ENCODE results near the gene C12orf54. TPM values are rescaled to one million over a fixed set of nuclear protein-coding genes. Genes with fewer than 3 reads are reported as not detected.
"Not testable (repeated sequence)": the region's sequence is repeated elsewhere in the genome, so short reads cannot be mapped to it uniquely, and the experiment has no call there.

The C12orf54 gene
- total RNA-seq, 1 donor from 2014 or later: 0.53 TPM

GRCh38 chr12:48514728-48515127 is 32.4 kb downstream of the C12orf54 start:
- Histone ChIP-seq H3K4me1 (no peaks in the 10 kb centered on the region), H3K36me3 (no peaks in the 10 kb centered on the region), H3K27ac (no peak overlapping the region), H3K9me3 (no peaks in the 10 kb centered on the region), H3K27me3 (ENCODE audit: low read depth) (no peaks in the 10 kb centered on the region), H3K4me3 (no peak overlapping the region)
- intact Hi-C loops (cut with DNase I): no loop called here
- DNase-seq (no peak), ATAC-seq (no peak)
- TF ChIP-seq, protein P1, sequence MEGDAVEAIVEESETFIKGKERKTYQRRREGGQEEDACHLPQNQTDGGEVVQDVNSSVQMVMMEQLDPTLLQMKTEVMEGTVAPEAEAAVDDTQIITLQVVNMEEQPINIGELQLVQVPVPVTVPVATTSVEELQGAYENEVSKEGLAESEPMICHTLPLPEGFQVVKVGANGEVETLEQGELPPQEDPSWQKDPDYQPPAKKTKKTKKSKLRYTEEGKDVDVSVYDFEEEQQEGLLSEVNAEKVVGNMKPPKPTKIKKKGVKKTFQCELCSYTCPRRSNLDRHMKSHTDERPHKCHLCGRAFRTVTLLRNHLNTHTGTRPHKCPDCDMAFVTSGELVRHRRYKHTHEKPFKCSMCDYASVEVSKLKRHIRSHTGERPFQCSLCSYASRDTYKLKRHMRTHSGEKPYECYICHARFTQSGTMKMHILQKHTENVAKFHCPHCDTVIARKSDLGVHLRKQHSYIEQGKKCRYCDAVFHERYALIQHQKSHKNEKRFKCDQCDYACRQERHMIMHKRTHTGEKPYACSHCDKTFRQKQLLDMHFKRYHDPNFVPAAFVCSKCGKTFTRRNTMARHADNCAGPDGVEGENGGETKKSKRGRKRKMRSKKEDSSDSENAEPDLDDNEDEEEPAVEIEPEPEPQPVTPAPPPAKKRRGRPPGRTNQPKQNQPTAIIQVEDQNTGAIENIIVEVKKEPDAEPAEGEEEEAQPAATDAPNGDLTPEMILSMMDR (IDR thresholded peaks at IDR 0.05): no peak

- DNase-seq, H3K4me1 ChIP-seq: not testable (repeated sequence)
Observed at GRCh38 chr12:48520381-48520780, 38.1 kb downstream of the C12orf54 start.

GRCh38 chr12:48525332-48525731 is 43.0 kb downstream of the C12orf54 start, which contains the start of gene OR8S1:
Gene OR8S1, plus strand, starts transcription at chr12:48525632. Its CDS starts 0 bp downstream, at chr12:48525632.
- no peaks in the 10 kb centered on the region for H3K4me1 ChIP-seq
- no peak within 1 kb of the TSS for H3K27ac ChIP-seq
- DNase-seq (no peak), ATAC-seq (no peak)
- intact Hi-C loops (cut with DNase I): no loop called here
- no peaks in the 10 kb centered on the region for H3K27me3 ChIP-seq (ENCODE audit: low read depth)
- TF ChIP-seq, protein P1 (IDR thresholded peaks at IDR 0.05): no peak
- no peaks in the 10 kb centered on the region for H3K9me3 ChIP-seq
- H3K36me3 ChIP-seq: no peaks in the 10 kb centered on the region
- H3K4me3 ChIP-seq: no peak within 1 kb of the TSS

More at GRCh38 chr12:48520381-48520780, 38.1 kb downstream of the C12orf54 start:
- H3K27me3 ChIP-seq (ENCODE audit: low read depth); H3K4me3 ChIP-seq; H3K27ac ChIP-seq; ATAC-seq; H3K9me3 ChIP-seq; H3K36me3 ChIP-seq; intact Hi-C loops (cut with DNase I): not testable (repeated sequence)

GRCh38 chr12:48527891-48528670 is 45.8 kb downstream of the C12orf54 start:
- TF ChIP-seq, protein P1 (IDR thresholded peaks at IDR 0.05): no peak
- ATAC-seq (no peak), DNase-seq (no peak)
- Histone ChIP-seq H3K36me3 (no peaks in the 10 kb centered on the region), H3K4me1 (no peaks in the 10 kb centered on the region), H3K4me3 (no peak overlapping the region), H3K9me3 (no peaks in the 10 kb centered on the region), H3K27ac (no peak overlapping the region), H3K27me3 (ENCODE audit: low read depth) (no peaks in the 10 kb centered on the region)
- intact Hi-C loops (cut with DNase I): no loop called here

DNA sequence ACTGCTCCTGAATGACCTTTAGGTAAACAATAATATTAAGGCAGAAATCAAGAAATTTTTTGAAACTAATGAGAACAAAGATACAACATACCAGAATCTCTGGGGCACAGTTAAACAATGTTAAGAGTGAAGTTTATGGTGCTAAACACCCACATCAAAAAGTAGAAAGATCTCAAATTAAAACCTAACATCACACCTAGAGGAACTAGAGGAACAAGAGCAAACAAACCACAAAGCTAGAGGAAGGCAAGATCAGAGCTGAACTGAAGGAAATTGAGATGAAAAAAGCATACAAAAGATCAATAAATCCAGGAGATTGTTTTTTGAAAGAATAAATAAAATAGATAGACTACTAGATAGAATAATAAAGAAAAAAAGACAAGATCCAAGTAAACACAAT is 50.3 kb downstream of the C12orf54 start:
- TF ChIP-seq, protein P1 (IDR thresholded peaks at IDR 0.05): no peak
- Histone ChIP-seq H3K27me3 (ENCODE audit: low read depth) (no peaks in the 10 kb centered on the region), H3K4me3 (no peak overlapping the region), H3K27ac (no peak overlapping the region), H3K36me3 (no peaks in the 10 kb centered on the region), H3K9me3 (no peaks in the 10 kb centered on the region), H3K4me1 (no peaks in the 10 kb centered on the region)
- DNase-seq (no peak), ATAC-seq (no peak)
- intact Hi-C loops (cut with DNase I): no loop called here

- TF ChIP-seq, protein P1 (IDR thresholded peaks at IDR 0.05): no peak
- DNase-seq (no peak), ATAC-seq (no peak)
- Histone ChIP-seq H3K4me1 (no peaks in the 10 kb centered on the region), H3K27ac (no peak overlapping the region), H3K4me3 (no peak overlapping the region), H3K36me3 (no peaks in the 10 kb centered on the region), H3K9me3 (no peaks in the 10 kb centered on the region), H3K27me3 (ENCODE audit: low read depth) (no peaks in the 10 kb centered on the region)
- intact Hi-C loops (cut with DNase I): no loop called here
Observed at GRCh38 chr12:48536602-48537001, 54.3 kb downstream of the C12orf54 start.
